ENCODE data around the gene NDUFV2. TPM values are rescaled to one million over a fixed set of nuclear protein-coding genes. Genes with fewer than 3 reads are reported as not detected.

The NDUFV2 gene
- total RNA-seq, 4 donors from 2014 or later, result 84.9 to 111 (median 108) TPM

- WGBS, 2 donors, result 16 to 29% methylated on average over 1 of the region's 1 CpG
- peak in 1 of 2 donors; percentile 31 for DNase-seq (ENCODE audit: low spot score in 2 of 2)
- no peak overlapping the region for H3K4me3 ChIP-seq (ENCODE audit: low read depth, poor library complexity, severe bottlenecking)
- intact Hi-C loops (cut with DNase I; ENCODE audit: low total_unique reads), result loop anchor here (10.0 kb wide), 1 partner anchor 73 kb away; no protein-coding TSS in a partner anchor
- no peak for TF ChIP-seq POLR2A (IDR thresholded peaks at IDR 0.05)
- peak in 1 of 3 donors; percentile 57 for TF ChIP-seq CTCF (IDR thresholded peaks at IDR 0.05)
Observed at GRCh38 chr18:9147440-9148202, 45.1 kb downstream of the NDUFV2 start.

GRCh38 chr18:9148203-9148552, 45.7 kb downstream of the NDUFV2 start:
- DNase-seq (ENCODE audit: low spot score in 2 of 2), result no peak
- intact Hi-C loops (cut with DNase I; ENCODE audit: low total_unique reads), result loop anchor here (10.0 kb wide), 1 partner anchor 73 kb away; no protein-coding TSS in a partner anchor
- TF ChIP-seq CTCF (IDR thresholded peaks at IDR 0.05) (no peak), POLR2A (IDR thresholded peaks at IDR 0.05) (no peak)
- WGBS, 2 donors, result 28 to 30% methylated on average over 1 of the region's 1 CpG
- no peak overlapping the region for H3K4me3 ChIP-seq (ENCODE audit: low read depth, poor library complexity, severe bottlenecking)

GRCh38 chr18:9150121-9150520, 47.6 kb downstream of the NDUFV2 start:
- WGBS, 2 donors, result 71 to 82% methylated on average over 5 of the region's 5 CpGs
- no peak for TF ChIP-seq CTCF (IDR thresholded peaks at IDR 0.05)
- no peak for TF ChIP-seq POLR2A (IDR thresholded peaks at IDR 0.05)
- DNase-seq (ENCODE audit: low spot score in 2 of 2), result no peak
- H3K4me3 ChIP-seq (ENCODE audit: low read depth, poor library complexity, severe bottlenecking), result no peak overlapping the region
- intact Hi-C loops (cut with DNase I; ENCODE audit: low total_unique reads), result no loop called here

- DNase-seq (ENCODE audit: low spot score in 2 of 2), result no peak
- intact Hi-C loops (cut with DNase I; ENCODE audit: low total_unique reads), result no loop called here
- TF ChIP-seq POLR2A (IDR thresholded peaks at IDR 0.05) (no peak), CTCF (IDR thresholded peaks at IDR 0.05) (no peak)
- 68 to 69% methylated on average over 1 of the region's 1 CpG for WGBS, 2 donors
- no peak overlapping the region for H3K4me3 ChIP-seq (ENCODE audit: low read depth, poor library complexity, severe bottlenecking)
Observed at GRCh38 chr18:9153256-9153655, 50.8 kb downstream of the NDUFV2 start.

- WGBS, 2 donors, result 91 to 93% methylated on average over 4 of the region's 4 CpGs
- no peak for DNase-seq (ENCODE audit: low spot score in 2 of 2)
- no peak overlapping the region for H3K4me3 ChIP-seq (ENCODE audit: low read depth, poor library complexity, severe bottlenecking)
- intact Hi-C loops (cut with DNase I; ENCODE audit: low total_unique reads), result no loop called here
- TF ChIP-seq POLR2A (IDR thresholded peaks at IDR 0.05) (no peak), CTCF (IDR thresholded peaks at IDR 0.05) (no peak)
Observed at GRCh38 chr18:9156604-9157249, 54.2 kb downstream of the NDUFV2 start.

Measured in lower leg skin (tissue), 4 donors.